CD4-positive, alpha-beta T cell (primary cell): ENCODE results near the gene SPG7. TPM values are rescaled to one million over a fixed set of nuclear protein-coding genes. Genes with fewer than 3 reads are reported as not detected.

Experiments used
- ATAC-seq: fragments of 200-7000 bp; cut with Tn5 transposase; one replicate; pipeline ENCODE4 v1.10.0; 2022; ENCODE audit warnings: mild to moderate bottlenecking; ENCODE audit not compliant: poor library complexity
- CTCF ChIA-PET: fragments of 350-600 bp; sonication (Branson Sonifier 250); formaldehyde crosslinking; loops from one replicate; lab custom pipeline; 2021; ENCODE audit warnings: antibody characterized with exemption, inconsistent platforms; lab: Charles Lee
- POLR2A ChIA-PET: fragments of 350-600 bp; sonication (Branson Sonifier 250); formaldehyde crosslinking; loops from one replicate; lab custom pipeline; 2021; ENCODE audit warnings: antibody characterized with exemption, inconsistent platforms; lab: Charles Lee
- DNase-seq, 14 experiments: peaks; one replicate each; pipeline ENCODE4 v3.0.0-alpha.2; 2013 to 2020; ENCODE audit warnings: mixed read lengths in 2 of 14
- H3K27ac ChIP-seq, 2 donors: one replicate each; pipeline versions ENCODE4 v1.5.1 to v1.7.0; 2013; ENCODE audit warnings: low read length in 2 of 2, low read depth in 1 of 2, mild to moderate bottlenecking in 1 of 2
- H3K27me3 ChIP-seq, 2 experiments: 1 replicate in 1 of 2; 2 replicates in 1 of 2; pipeline versions ENCODE4 v1.6.1 to v1.7.0; 2013; ENCODE audit warnings: low read length in 2 of 2, control low read depth in 1 of 2, mild to moderate bottlenecking in 1 of 2, moderate library complexity in 1 of 2; ENCODE audit not compliant: insufficient read depth in 2 of 2, control insufficient read depth in 1 of 2
- H3K36me3 ChIP-seq: one replicate; pipeline ENCODE4 v1.6.1; 2013; ENCODE audit warnings: low read length, control low read depth; ENCODE audit not compliant: insufficient read depth
- H3K4me1 ChIP-seq: one replicate; pipeline ENCODE4 v1.6.1; 2013; ENCODE audit warnings: low read length, control low read depth; ENCODE audit not compliant: insufficient read depth
- H3K4me3 ChIP-seq: one replicate; pipeline ENCODE4 v1.5.1; 2013; ENCODE audit warnings: mild to moderate bottlenecking, low read length, moderate library complexity
- H3K9me3 ChIP-seq, 2 experiments: 1 replicate in 1 of 2; 2 replicates in 1 of 2; pipeline versions ENCODE4 v1.6.1 to v1.7.0; 2013; ENCODE audit warnings: low read length in 2 of 2, mild to moderate bottlenecking in 2 of 2, control low read depth in 1 of 2, moderate library complexity in 1 of 2; ENCODE audit not compliant: control insufficient read depth in 1 of 2, insufficient read depth in 1 of 2
- H3K27ac Mint-ChIP-seq: one replicate; pipeline ENCODE4 v1.8.0; 2020; ENCODE audit warnings: mixed read lengths
- H3K27me3 Mint-ChIP-seq: one replicate; pipeline ENCODE4 v1.8.0; 2021; ENCODE audit warnings: mixed read lengths
- H3K36me3 Mint-ChIP-seq: one replicate; pipeline ENCODE4 v1.8.0; 2021; ENCODE audit warnings: low read depth, mixed read lengths
- H3K4me1 Mint-ChIP-seq: one replicate; pipeline ENCODE4 v1.8.0; 2021; ENCODE audit warnings: low read depth, mixed read lengths
- H3K4me3 Mint-ChIP-seq: one replicate; pipeline ENCODE4 v1.8.0; 2020; ENCODE audit warnings: mild to moderate bottlenecking, mixed read lengths
- H3K9me3 Mint-ChIP-seq: one replicate; pipeline ENCODE4 v1.8.0; 2020; ENCODE audit warnings: mixed read lengths
- CTCF ChIP-seq: fragments of 200-600 bp; IDR thresholded peaks from one replicate; pipeline ENCODE4 v1.8.0; 2022; ENCODE audit warnings: antibody characterized with exemption, mild to moderate bottlenecking
- intact Hi-C, 2 experiments: fragments of 100-400 bp; cut with DNase I in 1 of 2; cut with micrococcal nuclease in 1 of 2; formaldehyde crosslinking; loops; one replicate each; pipeline versions ENCODE4 v1.15.1 to v1.9.0; 2023 to 2025; cut with DNase I, micrococcal nuclease
- total RNA-seq, 174 experiments: library from RNA in 2 of 174; stranded (reverse) in 2 of 174; gene quantifications; one replicate each; pipeline ENCODE4 v1.2.3 and lab custom pipeline; 2021 to 2026

The SPG7 gene
- total RNA-seq, 2 experiments from 2014 or later, result 163 to 167 TPM

GRCh38 chr16:89499767-89500166 lies 8.4 kb upstream of the SPG7 start:
- H3K9me3 ChIP-seq, result no peaks in the 10 kb centered on the region
- intact Hi-C loops, result no loop called here
- H3K4me3 Mint-ChIP-seq, result no peak overlapping the region
- no peak overlapping the region for H3K27ac Mint-ChIP-seq
- no peak for TF ChIP-seq CTCF
- H3K4me3 ChIP-seq, result no peak overlapping the region
- no peaks in the 10 kb centered on the region for H3K36me3 Mint-ChIP-seq
- H3K27ac ChIP-seq, result no peak overlapping the region
- POLR2A ChIA-PET, result no interaction called here
- peaks cover 1% of the 10 kb centered on the region for H3K4me1 ChIP-seq
- no peaks in the 10 kb centered on the region for H3K27me3 Mint-ChIP-seq
- CTCF ChIA-PET, result no interaction called here
- no peak for ATAC-seq
- no peaks in the 10 kb centered on the region for H3K27me3 ChIP-seq
- H3K9me3 Mint-ChIP-seq, result no peaks in the 10 kb centered on the region
- H3K4me1 Mint-ChIP-seq, result peaks cover 2% of the 10 kb centered on the region
- DNase-seq, result no peak
- H3K36me3 ChIP-seq, result peaks cover 4% of the 10 kb centered on the region

GRCh38 chr16:89502081-89502843 lies 5.9 kb upstream of the SPG7 start:
- H3K9me3 Mint-ChIP-seq, result no peaks in the 10 kb centered on the region
- H3K4me1 Mint-ChIP-seq, result peaks cover 26% of the 10 kb centered on the region
- H3K27ac Mint-ChIP-seq, result no peak overlapping the region
- H3K27me3 ChIP-seq, result no peaks in the 10 kb centered on the region
- no peaks in the 10 kb centered on the region for H3K9me3 ChIP-seq
- H3K27me3 Mint-ChIP-seq, result no peaks in the 10 kb centered on the region
- ATAC-seq (no peak), DNase-seq (no peak)
- H3K4me3 ChIP-seq, result no peak overlapping the region
- TF ChIP-seq CTCF, result no peak
- POLR2A ChIA-PET, result no interaction called here
- CTCF ChIA-PET, result no interaction called here
- H3K27ac ChIP-seq, result no peak overlapping the region
- peaks cover 4% of the 10 kb centered on the region for H3K36me3 ChIP-seq
- peaks cover 5% of the 10 kb centered on the region for H3K36me3 Mint-ChIP-seq
- H3K4me1 ChIP-seq, result peaks cover 26% of the 10 kb centered on the region
- H3K4me3 Mint-ChIP-seq, result no peak overlapping the region
- intact Hi-C loops, result no loop called here

DNA sequence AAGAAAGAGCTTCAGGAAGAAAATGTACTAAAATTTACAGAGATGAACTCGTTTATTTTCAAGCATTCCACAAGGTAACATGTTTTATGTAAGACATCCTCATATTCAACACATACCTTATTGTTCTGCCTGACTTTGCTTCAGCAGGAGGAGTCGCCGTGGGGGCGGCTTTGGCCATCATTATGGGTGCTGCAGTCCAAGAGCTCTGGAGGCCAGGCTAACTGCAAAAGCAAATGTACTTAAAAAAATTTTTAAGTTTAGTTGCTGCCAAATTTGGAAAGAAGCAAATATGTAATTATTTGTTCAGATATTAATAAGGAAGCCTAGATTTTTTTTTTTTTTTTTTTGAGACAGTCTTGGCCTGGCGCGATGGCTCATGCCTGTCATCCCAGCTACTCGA lies 4.1 kb upstream of the SPG7 start:
- Mint-ChIP-seq H3K27ac (peak overlapping the region; percentile 62), H3K27me3 (no peaks in the 10 kb centered on the region), H3K4me1 (peaks cover 32% of the 10 kb centered on the region), H3K36me3 (peaks cover 9% of the 10 kb centered on the region), H3K9me3 (no peaks in the 10 kb centered on the region), H3K4me3 (no peak overlapping the region)
- DNase-seq (no peak), ATAC-seq (no peak)
- Histone ChIP-seq H3K27ac (no peak overlapping the region), H3K4me3 (no peak overlapping the region), H3K27me3 (no peaks in the 10 kb centered on the region), H3K4me1 (peaks cover 39% of the 10 kb centered on the region), H3K36me3 (no peaks in the 10 kb centered on the region), H3K9me3 (no peaks in the 10 kb centered on the region)
- CTCF ChIA-PET, result no interaction called here
- TF ChIP-seq CTCF, result no peak
- intact Hi-C loops, result no loop called here
- POLR2A ChIA-PET, result interaction anchor here (0.6 to 1.7 kb wide), 3 partner anchors 15 to 307 kb away, joined by 3 to 7 read pairs (median 5); no protein-coding TSS in a partner anchor
